ENCODE results near the gene STX2.

Gene STX2

DNA sequence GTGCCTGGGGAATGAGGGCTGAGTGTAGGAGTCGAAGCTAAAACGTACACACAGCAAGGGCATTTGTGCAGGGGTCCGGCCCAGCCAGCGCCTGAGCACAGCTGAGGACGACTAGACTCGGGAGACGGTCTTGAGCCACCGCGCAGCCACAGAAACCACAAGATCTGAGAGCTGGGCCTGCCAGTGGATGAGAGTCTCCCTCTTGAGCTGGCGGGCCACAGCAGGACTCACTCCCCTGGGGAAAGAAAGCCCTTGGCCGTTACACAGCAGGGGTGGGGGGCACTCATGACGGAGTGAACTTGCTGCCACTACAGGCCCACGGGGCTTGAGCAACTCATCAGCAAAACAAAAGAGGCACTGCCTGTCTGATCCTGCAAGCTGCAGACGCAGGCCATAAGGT lies 23.0 kb downstream of the STX2 start:
- Mint-ChIP-seq H3K27ac (no peak overlapping the region), H3K36me3 (ENCODE audit: insufficient read depth) (peaks cover 18% of the 10 kb centered on the region), H3K9me3 (no peaks in the 10 kb centered on the region), H3K27me3 (no peaks in the 10 kb centered on the region), H3K4me3 (no peak overlapping the region), H3K4me1 (ENCODE audit: low read depth in 2 of 2) (peaks cover 4 to 16% of the 10 kb centered on the region in 2 donors)
- ATAC-seq (replicated peaks) (no peak), DNase-seq (no peak)

- no peak overlapping the region for H3K27ac Mint-ChIP-seq
- H3K27me3 Mint-ChIP-seq, result no peaks in the 10 kb centered on the region
- H3K4me1 Mint-ChIP-seq (ENCODE audit: low read depth in 2 of 2), result peaks cover 4 to 15% of the 10 kb centered on the region in 2 donors
These were observed 23.9 kb downstream of the STX2 start for GRCh38 chr12:130815028-130815741.

DNA sequence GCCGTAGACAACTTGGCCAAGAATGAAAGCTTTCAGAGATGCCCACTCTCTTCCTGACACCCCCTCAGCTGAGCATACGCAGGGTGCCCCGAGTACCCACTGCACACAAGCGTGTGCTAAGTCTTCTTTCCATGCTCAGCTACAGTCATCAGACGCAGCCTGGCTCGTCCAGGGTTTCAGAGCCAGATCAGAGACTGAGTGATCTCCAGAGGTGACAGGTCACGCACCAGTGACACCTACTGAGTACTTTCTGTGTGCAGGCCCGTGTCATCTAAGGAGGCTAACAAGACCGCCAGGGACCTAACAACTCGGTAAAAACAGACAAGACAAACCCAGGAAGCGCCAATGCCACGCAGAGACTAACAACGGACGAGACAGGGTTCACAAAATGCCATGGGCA lies 25.1 kb downstream of the STX2 start:
- no peaks in the 10 kb centered on the region for H3K27me3 Mint-ChIP-seq
- H3K4me3 Mint-ChIP-seq, result no peak overlapping the region
- H3K9me3 Mint-ChIP-seq, result no peaks in the 10 kb centered on the region
- peaks cover 33% of the 10 kb centered on the region for H3K36me3 Mint-ChIP-seq (ENCODE audit: insufficient read depth)
- H3K4me1 Mint-ChIP-seq (ENCODE audit: low read depth in 2 of 2), result peaks cover 4 to 15% of the 10 kb centered on the region in 2 donors
- no peak for DNase-seq
- H3K27ac Mint-ChIP-seq, result no peak overlapping the region
- no peak for ATAC-seq (replicated peaks)

More at GRCh38 chr12:130815028-130815741, 23.9 kb downstream of the STX2 start:
- Mint-ChIP-seq H3K4me3 (no peak overlapping the region), H3K9me3 (no peaks in the 10 kb centered on the region), H3K36me3 (ENCODE audit: insufficient read depth) (peaks cover 23% of the 10 kb centered on the region)
- ATAC-seq (replicated peaks) (no peak), DNase-seq (no peak)

DNA sequence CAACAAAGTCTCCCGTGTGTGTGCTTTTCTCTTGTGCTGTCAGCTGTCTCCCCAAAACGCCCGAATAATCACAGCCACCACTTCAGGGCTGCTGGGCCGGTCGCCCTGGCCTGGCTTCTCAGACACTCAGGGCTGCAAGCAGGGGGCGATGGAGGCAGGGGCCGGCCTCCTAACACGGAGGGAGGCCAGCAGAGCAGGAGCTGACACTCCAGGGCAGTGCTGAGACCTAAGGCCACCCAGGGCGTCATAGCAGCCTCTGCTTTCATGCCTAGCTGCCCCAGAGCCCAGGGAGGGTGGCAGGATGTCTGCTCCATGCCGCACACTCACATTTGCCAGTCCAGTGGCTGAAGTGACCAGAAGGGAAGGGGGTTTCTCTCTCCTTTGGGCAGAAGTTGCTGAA lies 25.6 kb downstream of the STX2 start:
- Mint-ChIP-seq H3K4me3 (no peak overlapping the region), H3K27ac (no peak overlapping the region), H3K4me1 (ENCODE audit: low read depth in 2 of 2) (peaks cover 4 to 12% of the 10 kb centered on the region in 2 donors), H3K9me3 (no peaks in the 10 kb centered on the region), H3K27me3 (no peaks in the 10 kb centered on the region), H3K36me3 (ENCODE audit: insufficient read depth) (peaks cover 33% of the 10 kb centered on the region)
- DNase-seq (no peak), ATAC-seq (replicated peaks) (no peak)

DNA sequence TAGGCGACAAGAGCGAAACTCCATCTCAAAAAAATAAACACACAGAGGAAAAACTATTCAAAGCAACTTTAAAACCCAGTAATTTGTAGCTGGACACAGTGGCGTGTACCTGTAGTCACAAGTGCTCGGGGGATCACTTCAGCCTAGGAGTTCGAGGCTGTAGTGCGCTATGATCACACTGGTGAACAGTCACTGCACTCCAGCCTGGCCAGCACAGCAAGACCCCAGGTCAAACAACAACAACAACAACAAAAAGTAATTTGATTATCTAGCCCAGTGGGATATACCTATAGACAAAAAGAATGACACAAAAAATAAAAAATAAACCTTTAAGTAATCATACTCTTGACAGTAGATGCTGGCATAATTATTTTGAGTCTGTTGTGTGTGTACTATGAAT lies 29.3 kb downstream of the STX2 start:
- no peak for ATAC-seq (replicated peaks)
- H3K36me3 Mint-ChIP-seq (ENCODE audit: insufficient read depth), result peaks cover 37% of the 10 kb centered on the region
- H3K4me1 Mint-ChIP-seq (ENCODE audit: low read depth in 2 of 2), result peaks cover 3 to 10% of the 10 kb centered on the region in 2 donors

DNA sequence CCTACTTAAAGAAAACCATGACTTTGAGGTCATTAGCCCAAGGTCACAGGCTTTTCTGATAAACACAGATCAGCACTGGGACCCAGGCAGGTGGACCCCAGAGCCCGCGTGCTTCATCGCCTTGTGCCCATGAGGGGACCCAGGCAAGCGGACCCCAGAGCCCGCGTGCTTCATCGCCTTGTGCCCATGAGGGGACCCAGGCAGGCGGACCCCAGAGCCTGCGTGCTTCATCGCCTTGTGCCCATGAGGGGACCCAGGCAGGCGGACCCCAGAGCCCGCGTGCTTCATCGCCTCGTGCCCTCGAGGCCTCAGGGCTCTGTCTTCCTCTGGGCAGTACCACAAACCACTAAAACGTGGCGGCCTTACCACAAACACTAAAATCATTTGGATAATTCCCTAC lies 31.7 kb downstream of the STX2 start:
- Mint-ChIP-seq H3K4me1 (ENCODE audit: low read depth in 2 of 2) (peaks cover 0 to 6% of the 10 kb centered on the region in 2 donors), H3K27ac (no peak overlapping the region), H3K27me3 (no peaks in the 10 kb centered on the region), H3K4me3 (no peak overlapping the region), H3K36me3 (ENCODE audit: insufficient read depth) (peaks cover 34% of the 10 kb centered on the region), H3K9me3 (no peaks in the 10 kb centered on the region)
- no peak for DNase-seq
- no peak for ATAC-seq (replicated peaks)

More for the DNA sequence above, 29.3 kb downstream of the STX2 start:
- Mint-ChIP-seq H3K9me3 (no peaks in the 10 kb centered on the region), H3K27me3 (no peaks in the 10 kb centered on the region), H3K27ac (no peak overlapping the region), H3K4me3 (no peak overlapping the region)
- no peak for DNase-seq

DNA sequence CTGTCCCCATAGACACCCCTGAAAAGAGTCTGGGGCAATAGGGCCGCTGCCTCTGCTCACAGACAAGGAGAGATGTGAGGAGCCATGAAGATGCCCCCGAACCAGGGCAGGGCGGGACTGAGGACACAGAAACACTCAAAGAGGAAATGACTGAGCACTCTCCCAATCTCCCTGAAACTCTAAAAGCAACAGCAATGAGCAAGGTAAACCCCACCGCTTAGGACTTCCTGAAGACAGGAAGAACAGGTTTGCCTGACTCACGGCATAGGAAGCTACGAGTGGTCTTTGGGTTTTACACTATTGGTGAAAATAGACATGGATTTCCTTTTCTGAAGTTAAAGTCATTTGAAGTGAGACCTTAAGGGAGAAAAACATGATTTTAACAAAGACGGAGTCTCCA lies 32.5 kb downstream of the STX2 start:
- Mint-ChIP-seq H3K9me3 (no peaks in the 10 kb centered on the region), H3K4me3 (no peak overlapping the region), H3K4me1 (ENCODE audit: low read depth in 2 of 2) (peaks cover 0 to 6% of the 10 kb centered on the region in 2 donors), H3K36me3 (ENCODE audit: insufficient read depth) (peaks cover 27% of the 10 kb centered on the region), H3K27ac (no peak overlapping the region), H3K27me3 (no peaks in the 10 kb centered on the region)
- DNase-seq, result no peak
- no peak for ATAC-seq (replicated peaks)

- H3K36me3 Mint-ChIP-seq (ENCODE audit: insufficient read depth), result peaks cover 21% of the 10 kb centered on the region
- no peak overlapping the region for H3K27ac Mint-ChIP-seq
- no peaks in the 10 kb centered on the region for H3K9me3 Mint-ChIP-seq
- H3K4me3 Mint-ChIP-seq, result no peak overlapping the region
- no peak for DNase-seq
- H3K27me3 Mint-ChIP-seq, result no peaks in the 10 kb centered on the region
- peaks cover 0 to 6% of the 10 kb centered on the region in 2 donors for H3K4me1 Mint-ChIP-seq (ENCODE audit: low read depth in 2 of 2)
- ATAC-seq (replicated peaks), result no peak
These were observed 33.4 kb downstream of the STX2 start for GRCh38 chr12:130805635-130806034.

DNA sequence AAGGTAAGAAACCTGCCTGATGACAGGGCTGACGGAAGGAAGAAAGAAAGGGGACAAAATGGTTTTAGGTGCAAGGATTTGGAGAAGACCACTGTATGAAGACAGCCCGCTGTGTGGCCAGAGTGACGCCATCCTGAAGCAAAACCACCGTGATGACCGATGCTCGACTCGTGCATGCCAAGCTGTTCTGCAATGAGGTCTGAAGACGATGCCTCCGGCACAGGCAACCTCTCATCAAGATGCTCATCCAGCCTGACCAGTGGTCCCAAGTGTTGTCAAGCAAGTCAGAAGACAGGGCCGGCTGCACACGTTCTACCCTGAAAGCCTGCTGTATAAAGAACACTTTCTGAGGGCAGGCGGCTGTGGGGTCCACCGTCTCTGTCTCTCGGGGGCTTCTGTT lies 34.8 kb downstream of the STX2 start:
- Mint-ChIP-seq H3K36me3 (ENCODE audit: insufficient read depth) (peaks cover 10% of the 10 kb centered on the region), H3K4me3 (no peak overlapping the region), H3K27ac (peak overlapping the region in 1 of 2 donors; percentile 29), H3K4me1 (ENCODE audit: low read depth in 2 of 2) (peaks cover 0 to 6% of the 10 kb centered on the region in 2 donors), H3K27me3 (no peaks in the 10 kb centered on the region), H3K9me3 (no peaks in the 10 kb centered on the region)
- DNase-seq (no peak), ATAC-seq (replicated peaks) (no peak)

DNA sequence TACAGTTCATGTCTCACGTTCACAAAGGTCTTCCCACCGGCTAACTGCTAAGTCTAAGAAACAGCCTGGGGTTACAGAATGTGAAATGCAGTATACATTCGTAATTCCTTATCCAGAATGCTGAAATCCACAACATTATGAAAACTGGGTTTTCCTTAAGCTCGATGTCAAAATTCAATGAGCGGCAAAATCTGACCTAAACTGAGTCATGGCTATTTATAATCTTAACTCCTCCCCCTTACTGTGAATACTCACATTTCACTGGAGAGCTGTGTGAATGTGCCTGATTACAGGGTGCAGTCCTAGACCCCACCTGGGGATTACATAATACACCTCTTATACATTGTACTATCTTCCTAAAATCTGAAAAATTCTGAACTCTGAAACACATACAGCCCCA lies 35.3 kb downstream of the STX2 start:
- Mint-ChIP-seq H3K36me3 (ENCODE audit: insufficient read depth) (peaks cover 10% of the 10 kb centered on the region), H3K4me1 (ENCODE audit: low read depth in 2 of 2) (peaks cover 0 to 6% of the 10 kb centered on the region in 2 donors), H3K4me3 (no peak overlapping the region), H3K27me3 (no peaks in the 10 kb centered on the region), H3K9me3 (no peaks in the 10 kb centered on the region), H3K27ac (peak overlapping the region in 1 of 2 donors; percentile 29)
- DNase-seq (no peak), ATAC-seq (replicated peaks) (no peak)

DNA sequence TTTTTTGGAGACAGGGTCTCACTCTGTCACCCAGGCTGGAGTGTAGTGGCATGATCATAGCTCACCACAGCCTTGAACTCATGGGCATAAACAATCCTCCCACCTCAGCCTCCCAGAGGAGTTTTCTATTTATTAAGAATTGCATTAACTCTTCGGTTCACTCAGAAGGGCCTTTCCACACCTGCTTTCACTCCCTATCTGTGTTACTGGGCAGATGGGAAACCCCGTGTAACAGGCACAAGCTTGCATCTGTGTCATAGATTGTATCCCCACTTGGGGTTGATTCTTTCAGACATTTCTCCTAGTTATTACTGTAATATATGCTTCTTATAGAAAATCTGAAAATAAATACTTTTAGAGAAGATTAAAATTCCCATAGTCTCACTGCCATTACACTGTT lies 38.7 kb downstream of the STX2 start:
- H3K4me1 Mint-ChIP-seq (ENCODE audit: low read depth in 2 of 2), result peaks cover 9 to 13% of the 10 kb centered on the region in 2 donors
- H3K27me3 Mint-ChIP-seq, result no peaks in the 10 kb centered on the region
- H3K9me3 Mint-ChIP-seq, result no peaks in the 10 kb centered on the region
- no peak overlapping the region for H3K4me3 Mint-ChIP-seq
- DNase-seq, result no peak
- no peak overlapping the region for H3K27ac Mint-ChIP-seq
- no peak for ATAC-seq (replicated peaks)
- H3K36me3 Mint-ChIP-seq (ENCODE audit: insufficient read depth), result peaks cover 18% of the 10 kb centered on the region

DNA sequence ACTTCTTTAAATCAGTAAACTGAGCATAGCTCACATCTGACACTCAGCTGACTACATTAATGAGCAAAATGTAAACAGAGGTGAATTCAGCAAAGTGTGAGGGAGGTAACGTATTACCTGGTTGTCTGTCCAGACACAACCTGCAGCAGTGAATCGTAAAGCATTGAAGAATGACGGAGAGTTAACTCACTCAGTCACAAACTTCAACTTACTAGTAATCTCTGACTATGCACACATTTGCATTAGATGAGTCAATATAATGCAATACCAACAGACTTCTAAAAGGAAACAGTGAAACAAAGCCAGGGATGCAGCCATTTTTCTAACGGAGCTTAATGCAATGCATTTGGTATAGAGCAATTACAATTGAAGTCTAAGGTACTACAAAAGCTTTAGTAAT lies 40.0 kb downstream of the STX2 start:
- DNase-seq, result no peak
- Mint-ChIP-seq H3K27me3 (no peaks in the 10 kb centered on the region), H3K9me3 (no peaks in the 10 kb centered on the region), H3K36me3 (ENCODE audit: insufficient read depth) (peaks cover 14% of the 10 kb centered on the region), H3K27ac (no peak overlapping the region), H3K4me3 (no peak overlapping the region), H3K4me1 (ENCODE audit: low read depth in 2 of 2) (peaks cover 9 to 13% of the 10 kb centered on the region in 2 donors)
- ATAC-seq (replicated peaks), result no peak

DNA sequence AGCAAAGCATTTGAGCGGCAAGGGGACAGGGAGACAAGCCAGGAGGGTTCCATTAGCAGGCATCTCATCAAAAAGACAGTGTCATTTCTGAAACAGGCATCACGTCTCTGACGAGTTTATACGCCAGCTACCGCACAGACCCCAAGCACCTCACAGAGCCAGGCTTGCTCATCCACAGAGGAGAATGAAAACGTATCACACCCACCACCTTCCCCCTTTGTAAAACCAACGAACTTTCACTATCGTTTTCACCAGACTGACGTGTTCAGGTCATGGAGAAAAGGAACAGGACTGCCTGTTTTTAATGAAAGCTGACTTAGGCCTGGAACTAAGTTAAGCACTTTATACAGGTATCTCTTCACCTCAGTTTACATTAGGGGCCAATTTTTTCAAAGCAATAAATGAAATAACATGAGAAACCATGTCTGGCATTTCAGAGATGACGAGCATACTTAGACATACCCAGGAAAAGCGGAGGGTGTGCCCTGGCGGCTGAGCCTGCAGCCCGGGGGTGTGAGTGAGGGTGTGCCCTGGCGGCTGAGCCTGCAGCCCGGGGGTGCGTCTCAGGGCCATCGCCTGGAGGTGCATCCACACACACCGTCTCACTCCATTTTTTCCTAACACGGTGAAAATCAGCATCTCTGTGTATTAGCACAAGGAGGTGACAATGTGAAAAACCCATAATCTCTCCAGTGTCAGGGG lies 41.9 kb downstream of the STX2 start:
- peaks cover 24% of the 10 kb centered on the region for H3K36me3 Mint-ChIP-seq (ENCODE audit: insufficient read depth)

DNA sequence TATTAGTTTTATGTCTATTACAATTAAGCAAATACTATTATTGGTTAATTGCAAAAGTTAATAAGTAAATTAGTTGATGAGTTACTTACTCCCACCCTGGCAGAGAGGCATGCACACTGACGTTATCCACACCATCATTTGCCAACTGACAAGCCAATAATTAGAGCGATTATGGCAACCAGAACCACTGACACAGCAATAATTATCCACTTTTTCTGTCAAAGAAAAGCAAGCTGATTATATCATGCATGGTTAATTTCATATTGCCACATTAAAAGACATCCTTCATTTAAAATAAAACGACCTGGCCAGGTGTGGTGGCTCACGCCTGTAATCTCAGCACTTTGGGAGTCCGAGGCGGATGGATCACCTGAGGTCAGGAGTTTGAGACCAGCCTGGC lies 43.1 kb downstream of the STX2 start:
- Mint-ChIP-seq H3K27me3 (no peaks in the 10 kb centered on the region), H3K9me3 (no peaks in the 10 kb centered on the region), H3K4me1 (ENCODE audit: low read depth in 2 of 2) (peaks cover 12 to 13% of the 10 kb centered on the region in 2 donors), H3K27ac (peak overlapping the region; percentile 97 to 99), H3K4me3 (peak overlapping the region in 1 of 2 donors; percentile 83), H3K36me3 (ENCODE audit: insufficient read depth) (peaks cover 30% of the 10 kb centered on the region)
- ATAC-seq (replicated peaks), result no peak
- no peak for DNase-seq

More for the DNA sequence above, 41.9 kb downstream of the STX2 start:
- H3K27me3 Mint-ChIP-seq, result no peaks in the 10 kb centered on the region
- H3K4me1 Mint-ChIP-seq (ENCODE audit: low read depth in 2 of 2), result peaks cover 12 to 13% of the 10 kb centered on the region in 2 donors
- DNase-seq (peak; percentile 45 to 58 (median 47)), ATAC-seq (replicated peaks) (peak; percentile 95)
- peak overlapping the region; percentile 81 to 83 for H3K4me3 Mint-ChIP-seq
- H3K27ac Mint-ChIP-seq, result peak overlapping the region; percentile 97 to 99
- no peaks in the 10 kb centered on the region for H3K9me3 Mint-ChIP-seq

Measured in effector memory CD8-positive, alpha-beta T cell (primary cell).